Activated CD4-positive, CD25-positive, alpha-beta regulatory T cell treated with anti-CD3 and anti-CD28 coated beads, Interleukin-2, amount 50 U/mL, for 16 hours (primary cell): ENCODE measurements around the gene KLHL8.
"Not testable (repeated sequence)": the region's sequence is repeated elsewhere in the genome, so short reads cannot be mapped to it uniquely, and the experiment has no call there.

Source experiments
- DNase-seq: peaks from one replicate; pipeline ENCODE4 v3.0.0-alpha.2; 2020; ENCODE audit warnings: low read depth, low spot score

The KLHL8 gene

GRCh38 chr4:87179751-87180150 is 40.7 kb downstream of the KLHL8 start:
- DNase-seq = no peak

GRCh38 chr4:87174672-87175071 is 45.7 kb downstream of the KLHL8 start:
- DNase-seq = no peak

GRCh38 chr4:87171944-87172343 is 48.5 kb downstream of the KLHL8 start:
- DNase-seq = no peak

- no peak for DNase-seq
Observed at GRCh38 chr4:87166296-87166854, 54.0 kb downstream of the KLHL8 start.

- DNase-seq = no peak
Observed at GRCh38 chr4:87165892-87166291, 54.5 kb downstream of the KLHL8 start.

GRCh38 chr4:87153078-87153870 is 67.1 kb downstream of the KLHL8 start:
- no peak for DNase-seq

- DNase-seq = no peak
Observed at GRCh38 chr4:87152310-87153041, 67.9 kb downstream of the KLHL8 start.

GRCh38 chr4:87151730-87152129 is 68.7 kb downstream of the KLHL8 start:
- no peak for DNase-seq

- peak; percentile 37 for DNase-seq
Observed at GRCh38 chr4:87150498-87151261, 69.7 kb downstream of the KLHL8 start.

- DNase-seq = no peak
Observed at GRCh38 chr4:87147116-87147515, 73.3 kb downstream of the KLHL8 start.

GRCh38 chr4:87145934-87146333 is 74.5 kb downstream of the KLHL8 start:
- DNase-seq = not testable (repeated sequence)

- DNase-seq = no peak
Observed at GRCh38 chr4:87144356-87144755, 76.1 kb downstream of the KLHL8 start.

GRCh38 chr4:87141428-87141827 is 79.0 kb downstream of the KLHL8 start:
- DNase-seq = no peak

- DNase-seq = no peak
Observed at GRCh38 chr4:87134122-87134521, 86.3 kb downstream of the KLHL8 start.

- DNase-seq = no peak
Observed at GRCh38 chr4:87133183-87133582, 87.2 kb downstream of the KLHL8 start.

GRCh38 chr4:87132035-87132434 is 88.4 kb downstream of the KLHL8 start:
- DNase-seq = no peak

GRCh38 chr4:87130985-87131703 is 89.3 kb downstream of the KLHL8 start:
- no peak for DNase-seq

- no peak for DNase-seq
Observed at GRCh38 chr4:87129681-87130080, 90.7 kb downstream of the KLHL8 start.

- no peak for DNase-seq
Observed at GRCh38 chr4:87128006-87128705, 92.3 kb downstream of the KLHL8 start.

- no peak for DNase-seq
Observed at GRCh38 chr4:87126056-87126455, 94.4 kb downstream of the KLHL8 start.

GRCh38 chr4:87122252-87122651 is 98.2 kb downstream of the KLHL8 start:
- no peak for DNase-seq
